Forelimb muscle (tissue), 1 donor: ENCODE measurements around the gene KIF3A. TPM values are rescaled to one million over a fixed set of nuclear protein-coding genes. Genes with fewer than 3 reads are reported as not detected.

Experiments
- DNase-seq: peaks from one replicate; pipeline ENCODE4 v3.0.0-alpha.2; 2013; ENCODE audit warnings: low read depth
- polyA plus RNA-seq: library from polyadenylated mRNA; unstranded; fragments of 120-200 nt; gene quantifications from one replicate; pipeline ENCODE4 v1.2.1, GENCODE V29; 2013; ENCODE audit not compliant: insufficient read length

Gene KIF3A
- polyA plus RNA-seq, 1 donor = 8.6 TPM

GRCh38 chr5:132662925-132663770 lies 74.2 kb downstream of the KIF3A start:
- no peak for DNase-seq

DNA sequence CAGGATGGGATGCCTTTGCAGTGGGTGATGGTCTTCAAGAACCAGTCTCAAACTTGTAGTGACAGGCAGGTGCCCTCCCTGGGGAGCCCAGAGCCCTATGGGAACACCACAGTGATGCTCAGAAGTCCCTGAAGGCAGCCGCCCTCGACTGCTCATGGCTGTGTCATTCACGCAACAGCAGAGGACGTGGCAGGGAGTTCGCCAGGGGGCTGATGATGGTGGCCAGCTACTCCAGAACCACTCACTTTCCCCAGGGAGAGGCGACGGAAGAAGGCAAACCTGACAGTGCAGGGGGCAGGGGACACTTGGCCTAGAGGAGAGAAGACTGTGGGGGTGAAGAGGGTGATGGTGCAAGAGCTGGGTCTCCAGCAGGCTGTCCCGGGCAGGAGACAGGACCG lies 75.3 kb downstream of the KIF3A start:
- DNase-seq = no peak

DNA sequence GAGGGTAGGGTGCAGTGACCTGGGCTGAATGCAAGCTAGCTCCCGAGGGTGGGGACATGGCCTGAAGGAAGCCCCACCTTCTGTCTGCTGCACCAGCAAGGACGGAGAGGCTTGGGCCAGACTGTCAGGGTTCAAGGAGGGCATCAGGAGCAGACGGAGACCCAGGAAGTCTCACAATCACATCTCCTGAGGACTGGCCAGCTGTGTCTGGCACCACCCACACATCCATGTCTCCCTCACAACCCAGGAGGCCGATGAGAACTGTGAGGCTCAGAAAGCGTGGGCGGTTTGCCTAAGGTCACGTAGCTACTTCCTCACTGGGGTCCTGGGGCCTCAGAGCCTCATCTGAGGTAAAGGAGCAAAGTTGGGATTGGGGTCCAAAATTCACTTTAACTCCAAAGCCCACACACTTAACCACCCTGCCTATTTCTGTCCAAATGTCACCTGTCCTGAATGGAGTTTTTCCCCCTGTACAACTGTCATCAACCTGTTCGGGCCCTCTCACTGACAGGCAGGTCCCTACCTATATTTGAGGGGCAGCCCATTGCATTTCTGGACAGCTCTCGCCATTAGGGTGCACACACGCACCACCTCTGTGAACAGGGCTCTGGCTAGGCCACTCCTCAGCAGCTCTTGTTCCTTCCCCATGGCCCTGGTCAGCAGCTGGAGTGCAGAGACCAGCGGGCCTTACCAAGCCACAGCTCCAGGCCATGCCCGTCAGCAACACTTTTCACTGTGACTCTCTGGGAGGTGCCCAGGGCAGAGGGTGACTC lies 75.9 kb downstream of the KIF3A start:
- no peak for DNase-seq

DNA sequence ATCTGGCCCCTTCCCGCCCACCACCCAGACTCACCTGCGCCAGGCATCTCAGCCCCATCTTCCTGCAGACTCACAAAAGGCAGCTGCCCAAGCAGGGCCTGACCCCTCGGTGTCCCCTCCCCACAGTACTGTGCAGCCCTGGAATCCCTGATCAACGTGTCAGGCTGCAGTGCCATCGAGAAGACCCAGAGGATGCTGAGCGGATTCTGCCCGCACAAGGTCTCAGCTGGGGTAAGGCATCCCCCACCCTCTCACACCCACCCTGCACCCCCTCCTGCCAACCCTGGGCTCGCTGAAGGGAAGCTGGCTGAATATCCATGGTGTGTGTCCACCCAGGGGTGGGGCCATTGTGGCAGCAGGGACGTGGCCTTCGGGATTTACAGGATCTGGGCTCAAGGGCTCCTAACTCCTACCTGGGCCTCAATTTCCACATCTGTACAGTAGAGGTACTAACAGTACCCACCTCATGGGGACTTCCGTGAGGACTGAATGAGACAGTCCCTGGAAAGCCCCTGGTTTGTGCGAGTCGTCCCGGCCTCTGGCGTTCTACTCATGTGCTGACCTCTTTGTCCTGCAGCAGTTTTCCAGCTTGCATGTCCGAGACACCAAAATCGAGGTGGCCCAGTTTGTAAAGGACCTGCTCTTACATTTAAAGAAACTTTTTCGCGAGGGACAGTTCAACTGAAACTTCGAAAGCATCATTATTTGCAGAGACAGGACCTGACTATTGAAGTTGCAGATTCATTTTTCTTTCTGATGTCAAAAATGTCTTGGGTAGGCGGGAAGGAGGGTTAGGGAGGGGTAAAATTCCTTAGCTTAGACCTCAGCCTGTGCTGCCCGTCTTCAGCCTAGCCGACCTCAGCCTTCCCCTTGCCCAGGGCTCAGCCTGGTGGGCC lies 77.5 kb downstream of the KIF3A start:
- DNase-seq = no peak

- no peak for DNase-seq
Measured at GRCh38 chr5:132658381-132659302, 78.7 kb downstream of the KIF3A start.

DNA sequence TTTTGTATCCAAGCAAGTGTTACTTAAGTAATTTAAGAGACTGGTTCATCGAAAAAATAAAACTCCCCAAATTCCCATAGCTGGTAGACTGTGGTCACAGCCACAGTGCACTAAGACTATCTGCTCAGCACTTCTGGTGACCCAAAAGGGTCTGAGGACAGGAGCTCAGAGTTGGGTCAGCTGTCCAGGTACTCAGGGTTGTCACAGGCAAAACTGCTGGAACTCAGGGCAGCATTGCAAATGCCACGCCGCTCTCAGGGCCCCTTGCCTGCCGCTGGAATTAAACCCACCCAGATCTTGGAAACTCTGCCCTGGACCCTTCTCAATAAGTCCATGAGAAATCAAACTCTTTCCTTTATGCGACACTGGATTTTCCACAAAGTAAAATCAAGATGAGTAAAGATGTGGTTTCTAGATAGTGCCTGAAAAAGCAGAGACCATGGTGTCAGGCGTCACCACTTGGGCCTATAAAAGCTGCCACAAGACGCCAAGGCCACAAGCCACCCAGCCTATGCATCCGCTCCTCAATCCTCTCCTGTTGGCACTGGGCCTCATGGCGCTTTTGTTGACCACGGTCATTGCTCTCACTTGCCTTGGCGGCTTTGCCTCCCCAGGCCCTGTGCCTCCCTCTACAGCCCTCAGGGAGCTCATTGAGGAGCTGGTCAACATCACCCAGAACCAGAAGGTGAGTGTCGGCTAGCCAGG lies 79.5 kb downstream of the KIF3A start, which contains the start of gene IL13:
Gene IL13, plus strand, starts transcription at position 498 of the 705 bp plus-strand sequence. Its CDS starts 14 bp downstream, at position 512.
- DNase-seq = no peak

- DNase-seq = no peak
Measured at GRCh38 chr5:132656774-132657355, 80.5 kb downstream of the KIF3A start.

DNA sequence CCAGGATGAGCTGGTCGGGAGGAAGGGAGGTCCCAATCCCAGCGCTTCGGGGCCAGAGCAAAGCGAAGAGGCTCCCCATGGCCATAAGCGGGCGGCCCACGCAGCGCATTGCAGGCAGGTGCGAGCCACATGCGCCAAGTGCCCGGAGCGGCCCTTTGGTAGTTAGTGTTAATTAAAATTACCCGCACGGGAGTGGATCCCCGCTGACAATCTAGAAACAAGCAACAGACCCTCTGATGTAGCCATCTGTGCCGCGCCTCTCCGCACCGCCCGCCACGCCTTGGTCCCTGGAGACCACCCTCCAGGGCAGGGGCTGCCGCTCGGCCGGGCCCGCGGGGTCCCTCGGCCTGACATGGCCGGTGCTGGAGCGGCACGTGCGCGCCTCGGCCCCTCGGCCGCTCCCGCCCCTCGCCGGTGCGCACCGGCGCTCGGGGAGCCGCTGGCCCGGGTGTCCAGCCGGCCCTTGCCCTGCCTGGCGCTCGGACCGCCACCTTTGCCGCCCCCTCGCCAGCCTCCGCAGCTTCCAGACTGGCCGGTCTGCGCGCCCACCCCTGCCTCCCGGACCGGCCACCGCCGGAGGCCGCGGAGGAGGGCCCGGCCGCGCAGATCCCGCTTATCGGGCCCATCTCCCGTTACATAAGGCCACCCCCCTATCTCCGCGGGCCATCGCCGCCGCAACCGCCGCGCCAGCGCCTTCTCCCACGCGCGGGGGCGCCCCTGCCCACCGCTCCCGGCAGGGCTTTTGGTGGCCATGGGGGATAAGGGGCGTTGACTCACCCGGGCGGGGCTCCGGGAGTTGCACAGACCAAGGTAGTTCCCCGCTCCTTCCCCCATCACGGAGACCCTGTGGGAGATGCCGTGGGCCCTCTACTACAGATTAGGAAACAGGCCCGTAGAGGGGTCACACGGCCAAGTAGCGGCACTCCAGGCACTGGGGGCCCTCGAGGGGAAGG lies 81.2 kb downstream of the KIF3A start:
- no peak for DNase-seq

DNA sequence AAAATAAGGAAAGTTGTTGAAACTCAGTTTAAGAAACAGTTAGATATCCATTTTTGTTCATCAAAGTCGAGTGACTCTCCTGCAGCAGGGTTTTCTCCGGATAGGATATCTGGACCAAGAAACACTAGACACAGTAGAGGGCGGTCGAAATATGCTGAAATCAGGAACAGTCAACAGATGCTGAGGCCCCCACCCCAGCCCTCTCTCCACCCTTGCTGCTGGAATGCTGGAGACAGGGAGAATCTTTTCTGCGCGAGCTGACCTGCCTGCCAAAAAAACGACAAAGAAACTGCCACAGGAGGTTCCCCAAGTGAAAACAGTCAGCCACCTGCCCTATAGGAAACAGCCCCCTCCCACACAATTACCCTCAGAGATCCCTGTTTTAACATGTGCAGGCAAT lies 83.6 kb downstream of the KIF3A start:
- no peak for DNase-seq

- DNase-seq = no peak
Measured at GRCh38 chr5:132651838-132652469, 85.4 kb downstream of the KIF3A start.

DNA sequence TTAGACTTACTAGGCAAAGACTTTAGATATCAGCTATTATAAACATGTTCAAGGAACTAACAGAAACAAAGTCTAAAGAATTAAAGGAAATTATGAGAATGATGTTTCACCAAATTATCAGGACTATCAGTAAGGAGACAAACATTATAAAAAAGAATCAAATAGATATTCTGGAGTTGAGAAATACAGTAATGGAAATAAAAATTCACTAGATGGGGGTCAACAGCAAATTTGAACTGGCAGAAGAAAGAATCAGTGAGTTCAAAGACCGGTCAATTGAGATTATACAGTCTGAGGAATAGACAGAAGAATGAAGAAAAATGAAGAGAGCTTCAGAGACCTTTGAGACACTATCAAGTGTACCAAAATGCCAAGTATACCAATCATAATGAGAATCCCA lies 89.0 kb downstream of the KIF3A start:
- no peak for DNase-seq

DNA sequence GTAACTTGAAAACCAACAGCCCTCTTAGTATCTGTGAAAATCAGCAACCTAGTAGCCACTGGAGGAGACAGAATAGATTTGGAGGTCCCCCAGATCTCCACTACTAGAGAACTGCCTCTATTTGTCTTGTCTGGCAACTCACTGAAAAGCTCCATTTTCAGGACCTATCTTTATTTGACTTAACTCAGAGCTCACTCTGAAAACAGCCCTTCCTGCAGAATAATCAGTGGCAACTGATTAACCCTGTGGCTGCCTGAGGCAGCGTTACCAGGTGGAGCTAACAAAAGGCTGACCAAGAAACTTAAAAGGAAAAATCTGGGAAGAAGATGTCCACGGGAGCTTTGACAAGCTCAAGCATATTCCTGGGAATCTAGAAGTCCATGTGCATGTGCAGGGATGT lies 89.9 kb downstream of the KIF3A start:
- DNase-seq = no peak

DNA sequence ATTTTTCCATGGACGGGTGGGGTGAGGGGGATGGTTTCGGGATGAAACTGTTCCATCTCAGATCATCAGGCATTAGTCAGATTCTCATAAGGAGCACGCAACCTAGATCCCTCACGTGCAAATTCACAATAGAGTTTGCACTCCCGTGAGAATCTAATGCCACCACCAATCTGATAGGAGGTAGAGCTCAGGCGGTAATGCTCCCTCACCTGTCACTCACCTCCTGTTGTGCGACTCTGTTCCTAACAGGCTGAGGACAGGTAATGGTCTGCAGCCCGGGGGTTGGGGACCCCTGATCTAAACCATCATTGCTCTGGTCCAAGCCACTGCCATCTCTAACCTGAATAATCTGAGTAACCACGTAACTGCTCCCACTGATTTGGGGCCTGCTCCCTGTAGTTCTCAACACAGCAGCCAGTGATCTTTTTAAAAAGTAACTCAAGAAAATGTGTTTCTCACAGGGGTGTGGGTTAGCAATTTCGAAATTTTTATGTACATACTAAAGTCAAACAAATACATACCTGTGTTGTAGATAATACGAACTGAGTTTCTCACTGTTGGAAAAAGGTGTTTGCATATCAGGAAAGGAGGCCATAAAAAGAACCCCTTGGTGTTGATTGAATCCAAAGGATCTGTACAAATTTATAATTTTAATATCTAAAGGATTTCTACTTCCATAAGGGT lies 90.6 kb downstream of the KIF3A start:
- DNase-seq = no peak

GRCh38 chr5:132644177-132644576 lies 93.2 kb downstream of the KIF3A start:
- DNase-seq = no peak
